CD4-positive, alpha-beta memory T cell (primary cell): Measurements from ENCODE around the gene RAP2A. TPM values are rescaled to one million over a fixed set of nuclear protein-coding genes. Genes with fewer than 3 reads are reported as not detected.

Source experiments
- CTCF ChIA-PET: fragments of 350-600 bp; sonication (Branson Sonifier 250); formaldehyde crosslinking; loops from one replicate; lab custom pipeline; 2021; ENCODE audit warnings: inconsistent platforms; ENCODE audit not compliant: partially characterized antibody; lab: Charles Lee
- POLR2A ChIA-PET: fragments of 350-600 bp; sonication (Branson Sonifier 250); formaldehyde crosslinking; loops from one replicate; lab custom pipeline; 2021; ENCODE audit not compliant: partially characterized antibody; lab: Charles Lee
- DNase-seq, 5 donors: peaks; one replicate each; pipeline versions ENCODE4 v3.0.0 to v3.0.0-alpha.2; 2020 to 2022; ENCODE audit warnings: mixed read lengths in 1 of 5
- H3K27ac ChIP-seq: one replicate; pipeline ENCODE4 v1.7.0; 2013; ENCODE audit warnings: low read depth, low read length
- H3K27me3 ChIP-seq: 2 replicates; pipeline ENCODE4 v1.7.0; 2013; ENCODE audit warnings: mild to moderate bottlenecking, low read length, moderate library complexity; ENCODE audit not compliant: insufficient read depth
- H3K36me3 ChIP-seq: 2 replicates; pipeline ENCODE4 v1.7.0; 2013; ENCODE audit warnings: mild to moderate bottlenecking, low read length, moderate library complexity; ENCODE audit not compliant: insufficient read depth
- H3K4me1 ChIP-seq: 2 replicates; pipeline ENCODE4 v1.7.0; 2013; ENCODE audit warnings: mild to moderate bottlenecking, low read length, moderate library complexity; ENCODE audit not compliant: insufficient read depth
- H3K4me3 ChIP-seq, 2 donors: one replicate each; pipeline ENCODE4 v1.7.0; 2013; ENCODE audit warnings: low read length in 2 of 2, mild to moderate bottlenecking in 1 of 2
- H3K9me3 ChIP-seq, 2 donors: one replicate each; pipeline ENCODE4 v1.7.0; 2013; ENCODE audit warnings: low read length in 2 of 2, control low read depth in 1 of 2; ENCODE audit not compliant: control insufficient read depth in 1 of 2
- H3K27ac Mint-ChIP-seq, 7 donors: one replicate each; pipeline ENCODE4 v1.8.0; 2020 to 2021; ENCODE audit warnings: mixed read lengths in 7 of 7, mild to moderate bottlenecking in 6 of 7, inconsistent platforms in 3 of 7, moderate library complexity in 3 of 7
- H3K27me3 Mint-ChIP-seq, 2 donors: one replicate each; pipeline ENCODE4 v1.8.0; 2020 to 2021; ENCODE audit warnings: mixed read lengths in 2 of 2
- H3K36me3 Mint-ChIP-seq, 2 donors: one replicate each; pipeline ENCODE4 v1.8.0; 2020 to 2021; ENCODE audit warnings: mixed read lengths in 2 of 2, inconsistent platforms in 1 of 2, mild to moderate bottlenecking in 1 of 2
- H3K4me1 Mint-ChIP-seq, 4 donors: one replicate each; pipeline ENCODE4 v1.8.0; 2020 to 2021; ENCODE audit warnings: mixed read lengths in 4 of 4, mild to moderate bottlenecking in 1 of 4
- H3K4me3 Mint-ChIP-seq, 8 donors: one replicate each; pipeline ENCODE4 v1.8.0; 2020 to 2021; ENCODE audit warnings: mixed read lengths in 8 of 8, mild to moderate bottlenecking in 7 of 8, moderate library complexity in 6 of 8, inconsistent platforms in 3 of 8
- H3K9me3 Mint-ChIP-seq, 8 donors: one replicate each; pipeline ENCODE4 v1.8.0; 2020 to 2021; ENCODE audit warnings: mixed read lengths in 8 of 8, mild to moderate bottlenecking in 5 of 8, inconsistent platforms in 3 of 8, moderate library complexity in 1 of 8
- intact Hi-C: fragments of 100-400 bp; cut with micrococcal nuclease; formaldehyde crosslinking; loops from one replicate; pipeline ENCODE4 v1.15.1; 2023
- polyA plus RNA-seq, 2 donors: library from polyadenylated mRNA; unstranded; fragments of 300-500 nt; fragmentation: Illumina TruSeq; gene quantifications; one replicate each; pipeline ENCODE4 v1.2.3, GENCODE V29; 2021
- total RNA-seq, 2 experiments: library from RNA; stranded (reverse); gene quantifications; one replicate each; pipeline ENCODE4 v1.2.3, GENCODE V29; 2021

The RAP2A gene
- total and polyA plus RNA-seq, 4 experiments from 2014 or later: 1.7 to 24.0 (median 12.7) TPM

GRCh38 chr13:97422118-97423054, 11.6 kb upstream of the RAP2A start:
- Histone ChIP-seq H3K36me3 (no peaks in the 10 kb centered on the region), H3K27me3 (no peaks in the 10 kb centered on the region), H3K27ac (no peak overlapping the region), H3K4me1 (no peaks in the 10 kb centered on the region), H3K9me3 (no peaks in the 10 kb centered on the region), H3K4me3 (no peak overlapping the region)
- Mint-ChIP-seq H3K9me3 (no peaks in the 10 kb centered on the region), H3K4me1 (no peaks in the 10 kb centered on the region), H3K27ac (no peak overlapping the region), H3K36me3 (no peaks in the 10 kb centered on the region), H3K27me3 (peaks cover 17% of the 10 kb centered on the region in 2 donors), H3K4me3 (no peak overlapping the region)
- intact Hi-C loops: no loop called here
- no peak for DNase-seq
- CTCF ChIA-PET: interaction anchor here (1.3 kb wide), 1 partner anchor 313 kb away, joined by 5 read pairs; no protein-coding TSS in a partner anchor
- POLR2A ChIA-PET: interaction anchor here (1.6 kb wide), 1 partner anchor 11 kb away, joined by 4 read pairs; no protein-coding TSS in a partner anchor

DNA sequence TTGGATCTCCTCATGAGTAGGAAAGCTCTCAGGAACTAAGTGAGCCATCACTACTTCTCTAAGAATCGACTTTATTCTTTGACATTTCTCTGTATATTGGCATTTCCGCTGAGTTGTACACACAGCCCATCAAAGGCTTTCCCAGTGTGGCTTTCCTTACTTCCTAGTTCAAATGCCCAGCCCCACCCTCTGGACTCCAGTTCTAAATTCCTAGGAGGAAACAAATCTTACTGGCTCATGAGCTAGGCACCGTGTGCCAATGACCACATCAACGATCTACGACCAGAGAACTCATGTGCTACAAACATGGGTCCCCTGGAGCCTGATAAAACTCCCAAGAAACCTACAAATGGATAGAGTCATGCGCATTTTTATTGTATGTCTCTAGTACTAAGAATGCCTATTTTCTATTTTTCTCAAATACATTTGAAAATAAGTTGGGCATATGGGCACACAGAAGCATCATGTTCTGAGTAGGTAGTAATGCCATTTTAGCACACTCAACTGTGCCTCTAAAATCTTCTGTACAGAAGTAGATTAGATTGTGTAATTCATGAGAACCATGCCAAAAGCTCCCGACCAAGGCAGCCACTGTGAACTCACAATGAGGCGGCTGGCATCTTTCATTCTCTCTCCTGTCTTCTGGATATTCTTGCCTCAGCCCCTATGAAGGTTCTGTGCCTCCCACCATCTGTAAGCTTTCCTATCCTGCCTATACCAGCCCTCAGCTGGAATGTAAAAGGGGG, 10.5 kb upstream of the RAP2A start:
- ChIA-PET POLR2A (interaction anchor here (1.6 kb wide), 1 partner anchor 10 kb away, joined by 4 read pairs; no protein-coding TSS in a partner anchor), CTCF (no interaction called here)
- Histone ChIP-seq H3K9me3 (no peaks in the 10 kb centered on the region), H3K27ac (no peak overlapping the region), H3K27me3 (no peaks in the 10 kb centered on the region), H3K4me3 (no peak overlapping the region), H3K36me3 (no peaks in the 10 kb centered on the region), H3K4me1 (no peaks in the 10 kb centered on the region)
- no peaks in the 10 kb centered on the region for H3K4me1 Mint-ChIP-seq
- no peak overlapping the region for H3K4me3 Mint-ChIP-seq
- intact Hi-C loops: no loop called here
- peak overlapping the region in 1 of 7 donors; percentile 50 for H3K27ac Mint-ChIP-seq
- no peaks in the 10 kb centered on the region for H3K36me3 Mint-ChIP-seq
- H3K9me3 Mint-ChIP-seq: no peaks in the 10 kb centered on the region
- peaks cover 11 to 15% of the 10 kb centered on the region in 2 donors for H3K27me3 Mint-ChIP-seq
- no peak for DNase-seq

GRCh38 chr13:97425590-97425989, 8.4 kb upstream of the RAP2A start:
- peaks cover 9 to 15% of the 10 kb centered on the region in 2 donors for H3K27me3 Mint-ChIP-seq

DNA sequence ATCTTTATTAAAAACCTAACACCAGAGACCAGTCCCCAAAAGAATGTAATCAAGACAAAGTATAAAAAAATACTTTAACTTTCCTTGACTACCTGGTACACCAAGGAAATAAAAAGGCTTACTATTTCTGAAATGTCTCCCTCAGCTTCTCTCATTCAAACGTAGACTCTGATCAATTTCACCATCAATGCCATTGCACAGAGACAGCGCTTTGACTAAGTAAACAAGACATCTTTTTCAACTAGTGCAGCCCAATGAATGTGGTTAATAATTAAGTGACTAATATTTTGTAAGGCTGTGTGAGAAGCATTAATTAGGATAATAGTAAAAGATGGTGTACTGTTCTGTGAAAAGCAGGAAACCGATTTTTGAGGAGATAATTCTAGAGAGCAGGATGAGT, 7.3 kb upstream of the RAP2A start:
- peaks cover 2% of the 10 kb centered on the region for H3K4me1 ChIP-seq
- no peaks in the 10 kb centered on the region for H3K36me3 Mint-ChIP-seq
- CTCF ChIA-PET: no interaction called here
- no peaks in the 10 kb centered on the region for H3K9me3 ChIP-seq
- no peaks in the 10 kb centered on the region for H3K9me3 Mint-ChIP-seq
- H3K4me3 Mint-ChIP-seq: no peak overlapping the region
- no peak overlapping the region for H3K27ac ChIP-seq
- peaks cover 7 to 12% of the 10 kb centered on the region in 2 donors for H3K27me3 Mint-ChIP-seq
- no peak overlapping the region for H3K4me3 ChIP-seq
- intact Hi-C loops: no loop called here
- DNase-seq: no peak
- POLR2A ChIA-PET: no interaction called here
- peaks cover 0 to 2% (median 0%) of the 10 kb centered on the region in 4 donors for H3K4me1 Mint-ChIP-seq
- peaks cover 5% of the 10 kb centered on the region for H3K27me3 ChIP-seq
- no peaks in the 10 kb centered on the region for H3K36me3 ChIP-seq
- no peak overlapping the region for H3K27ac Mint-ChIP-seq

More at GRCh38 chr13:97425590-97425989, 8.4 kb upstream of the RAP2A start:
- CTCF ChIA-PET: no interaction called here
- Histone ChIP-seq H3K4me1 (no peaks in the 10 kb centered on the region), H3K36me3 (no peaks in the 10 kb centered on the region), H3K27me3 (peaks cover 5% of the 10 kb centered on the region), H3K4me3 (no peak overlapping the region), H3K27ac (no peak overlapping the region), H3K9me3 (no peaks in the 10 kb centered on the region)
- Mint-ChIP-seq H3K36me3 (no peaks in the 10 kb centered on the region), H3K27ac (no peak overlapping the region), H3K4me1 (no peaks in the 10 kb centered on the region), H3K9me3 (no peaks in the 10 kb centered on the region), H3K4me3 (no peak overlapping the region)
- no peak for DNase-seq
- intact Hi-C loops: no loop called here
- POLR2A ChIA-PET: no interaction called here

DNA sequence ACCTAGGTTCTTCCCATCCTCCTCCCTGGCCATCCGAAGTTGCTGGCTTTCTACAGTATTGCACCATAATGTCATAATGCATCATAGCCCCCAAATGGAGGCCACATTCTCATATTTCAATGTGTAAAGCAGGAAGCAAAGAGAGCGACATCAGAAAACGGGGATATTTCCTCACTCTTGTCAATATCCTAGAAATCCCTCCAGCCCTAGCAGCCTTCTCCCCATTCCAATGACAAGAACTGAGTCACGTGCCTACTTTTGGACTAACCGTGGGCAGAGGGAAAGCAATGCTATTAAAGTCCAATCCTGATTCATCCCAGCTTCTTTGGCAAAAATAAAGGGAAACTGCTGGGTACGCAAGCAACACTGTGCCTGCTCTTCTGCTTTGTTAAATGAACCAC, 4.3 kb upstream of the RAP2A start:
- ChIA-PET CTCF (no interaction called here), POLR2A (no interaction called here)
- Mint-ChIP-seq H3K4me1 (peaks cover 2 to 19% (median 5%) of the 10 kb centered on the region in 4 donors), H3K27ac (no peak overlapping the region), H3K36me3 (peaks cover 0 to 15% of the 10 kb centered on the region in 2 donors), H3K4me3 (no peak overlapping the region), H3K27me3 (peaks cover 5 to 9% of the 10 kb centered on the region in 2 donors), H3K9me3 (peaks cover 0 to 2% (median 0%) of the 10 kb centered on the region in 8 donors)
- no peaks in the 10 kb centered on the region for H3K9me3 ChIP-seq
- H3K4me3 ChIP-seq: no peak overlapping the region
- H3K27me3 ChIP-seq: peaks cover 5% of the 10 kb centered on the region
- intact Hi-C loops: loop anchor here (10.0 kb wide), 1 partner anchor 1145 kb away; the partner anchor contains the start of gene STK24
- no peak overlapping the region for H3K27ac ChIP-seq
- DNase-seq: peak in 1 of 5 donors; percentile 23
- H3K4me1 ChIP-seq: peaks cover 10% of the 10 kb centered on the region
- no peaks in the 10 kb centered on the region for H3K36me3 ChIP-seq

DNA sequence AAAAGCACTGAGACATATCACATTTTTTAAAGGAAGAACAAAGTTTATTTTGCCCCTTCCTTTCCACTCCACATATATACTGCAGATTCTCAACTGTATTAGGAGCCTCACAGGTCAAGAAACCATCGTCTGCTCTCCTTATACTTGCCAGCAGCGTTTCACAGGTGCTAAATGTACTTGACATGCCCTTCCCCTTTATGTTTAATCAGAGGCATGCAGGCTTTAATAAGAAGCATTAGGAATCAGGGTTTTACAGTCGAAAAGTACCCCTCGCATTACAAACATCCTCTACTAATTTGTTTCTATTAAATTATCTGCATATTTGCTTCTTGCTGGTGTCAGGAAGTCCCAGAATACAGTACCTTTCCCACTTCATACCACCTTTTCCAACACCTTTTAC, 3.7 kb upstream of the RAP2A start:
- peaks cover 5% of the 10 kb centered on the region for H3K27me3 ChIP-seq
- intact Hi-C loops: loop anchor here (10.0 kb wide), 1 partner anchor 1145 kb away; the partner anchor contains the start of gene STK24
- ChIA-PET CTCF (no interaction called here), POLR2A (no interaction called here)
- no peak overlapping the region for H3K4me3 ChIP-seq
- H3K4me3 Mint-ChIP-seq: no peak overlapping the region
- peaks cover 16% of the 10 kb centered on the region for H3K4me1 ChIP-seq
- peaks cover 8 to 25% (median 10%) of the 10 kb centered on the region in 4 donors for H3K4me1 Mint-ChIP-seq
- no peaks in the 10 kb centered on the region for H3K36me3 ChIP-seq
- H3K36me3 Mint-ChIP-seq: peaks cover 0 to 18% of the 10 kb centered on the region in 2 donors
- H3K27ac ChIP-seq: no peak overlapping the region
- no peak for DNase-seq
- H3K9me3 Mint-ChIP-seq: peaks cover 0 to 2% (median 0%) of the 10 kb centered on the region in 8 donors
- H3K27ac Mint-ChIP-seq: peak overlapping the region in 1 of 7 donors; percentile 15
- no peaks in the 10 kb centered on the region for H3K9me3 ChIP-seq
- H3K27me3 Mint-ChIP-seq: peaks cover 5 to 6% of the 10 kb centered on the region in 2 donors
